B cell (primary cell): Measurements from ENCODE around the gene RILP.

Experiments used
- CTCF ChIP-seq: fragments of 200-600 bp; IDR thresholded peaks from one replicate; pipeline ENCODE4 v1.8.0; 2022; ENCODE audit warnings: antibody characterized with exemption, mild to moderate bottlenecking
- EZH2 ChIP-seq: IDR thresholded peaks from 2 replicates; pipeline ENCODE4 v1.6.1; 2012; ENCODE audit warnings: borderline replicate concordance, low read depth, mild to moderate bottlenecking, moderate library complexity, low read length; ENCODE audit not compliant: insufficient read depth, poor library complexity, severe bottlenecking

- no peak for TF ChIP-seq CTCF
- no peak for TF ChIP-seq EZH2
Measured at GRCh38 chr17:1697681-1698080, 48.0 kb upstream of the RILP start.
